ENCODE results near the gene SP140.

Gene SP140

DNA sequence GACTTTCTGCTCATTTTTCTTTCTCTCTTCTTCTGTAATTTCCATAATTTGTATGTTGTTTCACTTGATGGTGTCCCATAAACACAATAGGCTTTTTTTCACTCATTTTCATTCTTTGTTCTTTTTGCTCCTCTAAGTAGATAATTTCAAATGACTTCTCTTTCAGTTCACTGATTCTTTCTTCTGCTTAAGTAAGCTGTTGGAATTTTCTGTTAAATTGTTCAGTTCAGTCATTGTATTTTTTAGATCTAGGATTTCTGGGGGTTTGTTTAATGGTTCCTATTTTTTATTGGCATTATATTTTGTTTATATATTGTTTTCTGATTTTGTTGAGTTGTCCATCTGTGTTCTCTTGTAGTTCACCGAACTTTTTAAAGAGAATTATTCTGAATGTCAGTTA is 120.9 kb downstream of the SP140 start:
- TF ChIP-seq, protein P1, sequence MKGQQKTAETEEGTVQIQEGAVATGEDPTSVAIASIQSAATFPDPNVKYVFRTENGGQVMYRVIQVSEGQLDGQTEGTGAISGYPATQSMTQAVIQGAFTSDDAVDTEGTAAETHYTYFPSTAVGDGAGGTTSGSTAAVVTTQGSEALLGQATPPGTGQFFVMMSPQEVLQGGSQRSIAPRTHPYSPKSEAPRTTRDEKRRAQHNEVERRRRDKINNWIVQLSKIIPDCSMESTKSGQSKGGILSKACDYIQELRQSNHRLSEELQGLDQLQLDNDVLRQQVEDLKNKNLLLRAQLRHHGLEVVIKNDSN (IDR thresholded peaks at IDR 0.05): no peak
- TF ChIP-seq, protein P2, sequence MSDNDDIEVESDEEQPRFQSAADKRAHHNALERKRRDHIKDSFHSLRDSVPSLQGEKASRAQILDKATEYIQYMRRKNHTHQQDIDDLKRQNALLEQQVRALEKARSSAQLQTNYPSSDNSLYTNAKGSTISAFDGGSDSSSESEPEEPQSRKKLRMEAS (IDR thresholded peaks at IDR 0.05): no peak
- no peak for TF ChIP-seq TEAD4 (IDR thresholded peaks at IDR 0.05)
- TF ChIP-seq NFIC (IDR thresholded peaks at IDR 0.05): no peak
- TF ChIP-seq TAF1 (IDR thresholded peaks at IDR 0.05; ENCODE audit: low read depth): no peak
- TF ChIP-seq TCF12 (IDR thresholded peaks at IDR 0.05; ENCODE audit: low read depth): no peak
- TF ChIP-seq, protein P3, sequence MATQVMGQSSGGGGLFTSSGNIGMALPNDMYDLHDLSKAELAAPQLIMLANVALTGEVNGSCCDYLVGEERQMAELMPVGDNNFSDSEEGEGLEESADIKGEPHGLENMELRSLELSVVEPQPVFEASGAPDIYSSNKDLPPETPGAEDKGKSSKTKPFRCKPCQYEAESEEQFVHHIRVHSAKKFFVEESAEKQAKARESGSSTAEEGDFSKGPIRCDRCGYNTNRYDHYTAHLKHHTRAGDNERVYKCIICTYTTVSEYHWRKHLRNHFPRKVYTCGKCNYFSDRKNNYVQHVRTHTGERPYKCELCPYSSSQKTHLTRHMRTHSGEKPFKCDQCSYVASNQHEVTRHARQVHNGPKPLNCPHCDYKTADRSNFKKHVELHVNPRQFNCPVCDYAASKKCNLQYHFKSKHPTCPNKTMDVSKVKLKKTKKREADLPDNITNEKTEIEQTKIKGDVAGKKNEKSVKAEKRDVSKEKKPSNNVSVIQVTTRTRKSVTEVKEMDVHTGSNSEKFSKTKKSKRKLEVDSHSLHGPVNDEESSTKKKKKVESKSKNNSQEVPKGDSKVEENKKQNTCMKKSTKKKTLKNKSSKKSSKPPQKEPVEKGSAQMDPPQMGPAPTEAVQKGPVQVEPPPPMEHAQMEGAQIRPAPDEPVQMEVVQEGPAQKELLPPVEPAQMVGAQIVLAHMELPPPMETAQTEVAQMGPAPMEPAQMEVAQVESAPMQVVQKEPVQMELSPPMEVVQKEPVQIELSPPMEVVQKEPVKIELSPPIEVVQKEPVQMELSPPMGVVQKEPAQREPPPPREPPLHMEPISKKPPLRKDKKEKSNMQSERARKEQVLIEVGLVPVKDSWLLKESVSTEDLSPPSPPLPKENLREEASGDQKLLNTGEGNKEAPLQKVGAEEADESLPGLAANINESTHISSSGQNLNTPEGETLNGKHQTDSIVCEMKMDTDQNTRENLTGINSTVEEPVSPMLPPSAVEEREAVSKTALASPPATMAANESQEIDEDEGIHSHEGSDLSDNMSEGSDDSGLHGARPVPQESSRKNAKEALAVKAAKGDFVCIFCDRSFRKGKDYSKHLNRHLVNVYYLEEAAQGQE (IDR thresholded peaks at IDR 0.05; ENCODE audit: low read depth): no peak
- no peak for TF ChIP-seq YY1 (IDR thresholded peaks at IDR 0.05; ENCODE audit: low read depth)
- no peak for TF ChIP-seq EP300 (IDR thresholded peaks at IDR 0.05; ENCODE audit: borderline replicate concordance)
- no peak for TF ChIP-seq ZBTB7A (IDR thresholded peaks at IDR 0.05; ENCODE audit: low read depth)

DNA sequence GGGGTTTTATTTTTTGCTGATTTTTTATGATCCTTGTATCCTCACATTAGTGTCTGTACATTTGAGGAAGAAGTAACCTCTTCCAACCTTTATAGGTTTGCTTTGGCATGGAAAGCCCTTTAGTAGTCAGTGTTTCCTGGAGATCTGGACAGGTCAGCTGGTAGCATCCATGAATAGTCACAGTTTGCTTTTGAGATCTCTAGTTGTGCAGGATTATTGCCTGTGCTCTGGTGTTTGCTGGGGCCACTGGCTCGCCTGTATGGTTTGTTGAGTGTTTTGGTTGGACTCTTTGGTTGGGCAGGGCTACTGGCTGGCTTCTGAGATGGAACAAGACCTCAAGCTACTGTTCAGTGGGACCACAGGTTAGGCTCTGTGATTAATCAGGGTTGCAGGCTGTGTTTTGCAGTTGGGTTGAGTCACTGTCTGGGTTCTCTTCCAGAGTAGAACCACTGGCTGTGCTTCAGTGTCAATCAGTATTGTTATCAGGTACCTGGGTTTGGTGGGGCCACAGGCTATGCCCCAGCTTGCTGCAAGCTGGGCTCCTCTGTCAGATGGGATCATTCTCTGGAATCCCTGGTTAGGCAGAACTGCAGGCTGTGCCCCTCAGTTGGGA is 121.5 kb downstream of the SP140 start:
- TF ChIP-seq, protein P1 (IDR thresholded peaks at IDR 0.05): no peak
- TF ChIP-seq, protein P2 (IDR thresholded peaks at IDR 0.05): no peak
- TF ChIP-seq EP300 (IDR thresholded peaks at IDR 0.05; ENCODE audit: borderline replicate concordance): no peak
- TF ChIP-seq ZBTB7A (IDR thresholded peaks at IDR 0.05; ENCODE audit: low read depth): no peak
- no peak for TF ChIP-seq NFIC (IDR thresholded peaks at IDR 0.05)
- TF ChIP-seq, protein P3 (IDR thresholded peaks at IDR 0.05; ENCODE audit: low read depth): no peak
- TF ChIP-seq CEBPB (IDR thresholded peaks at IDR 0.05): no peak

DNA sequence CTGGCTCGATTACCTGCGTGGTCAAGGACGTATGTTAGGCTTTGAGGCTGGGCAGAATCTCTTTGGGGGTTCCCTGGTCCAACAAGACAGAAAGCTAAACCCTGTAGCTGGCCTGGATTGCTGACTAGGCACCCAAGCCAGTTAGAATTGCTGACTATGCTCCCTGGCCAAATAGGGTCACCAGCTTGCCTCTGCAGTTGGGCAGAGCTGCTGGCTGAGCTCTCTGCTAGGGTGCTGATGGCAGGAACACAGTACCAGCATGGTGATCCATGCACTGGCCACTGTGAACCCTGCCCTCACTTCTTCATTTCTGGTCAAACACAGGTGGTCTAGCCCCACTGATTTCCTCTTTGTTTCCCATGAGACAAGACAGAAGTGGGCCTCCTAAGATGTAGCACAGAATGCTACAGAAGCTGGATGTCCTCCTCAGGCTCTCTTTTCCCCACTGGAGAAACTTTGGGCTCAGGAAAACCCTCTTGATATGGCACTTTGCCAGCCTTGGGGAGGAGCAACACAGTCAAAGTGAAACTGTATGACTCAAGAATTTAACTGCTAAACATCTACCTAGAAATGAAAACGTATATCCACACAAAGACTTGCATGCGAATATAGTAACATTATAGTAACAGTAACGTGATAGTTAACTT is 122.2 kb downstream of the SP140 start:
- TF ChIP-seq YY1 (IDR thresholded peaks at IDR 0.05; ENCODE audit: low read depth): no peak
- TF ChIP-seq EGR1 (IDR thresholded peaks at IDR 0.05): no peak
- TF ChIP-seq NFIC (IDR thresholded peaks at IDR 0.05): no peak
- TF ChIP-seq RAD21 (IDR thresholded peaks at IDR 0.05; ENCODE audit: low read depth): no peak
- no peak for TF ChIP-seq TCF12 (IDR thresholded peaks at IDR 0.05; ENCODE audit: low read depth)
- TF ChIP-seq CREB1 (IDR thresholded peaks at IDR 0.05; ENCODE audit: low read depth): no peak
- no peak for TF ChIP-seq CEBPB (IDR thresholded peaks at IDR 0.05)
- TF ChIP-seq TAF1 (IDR thresholded peaks at IDR 0.05; ENCODE audit: low read depth): no peak
- TF ChIP-seq, protein P2 (IDR thresholded peaks at IDR 0.05): no peak
- no peak for TF ChIP-seq ZBTB7A (IDR thresholded peaks at IDR 0.05; ENCODE audit: low read depth)
- TF ChIP-seq, protein P3 (IDR thresholded peaks at IDR 0.05; ENCODE audit: low read depth): no peak
- TF ChIP-seq TEAD4 (IDR thresholded peaks at IDR 0.05): no peak
- TF ChIP-seq EP300 (IDR thresholded peaks at IDR 0.05; ENCODE audit: borderline replicate concordance): no peak
- TF ChIP-seq, protein P1 (IDR thresholded peaks at IDR 0.05): no peak
- TF ChIP-seq FOXM1 (IDR thresholded peaks at IDR 0.05; ENCODE audit: borderline replicate concordance, low read depth): no peak

DNA sequence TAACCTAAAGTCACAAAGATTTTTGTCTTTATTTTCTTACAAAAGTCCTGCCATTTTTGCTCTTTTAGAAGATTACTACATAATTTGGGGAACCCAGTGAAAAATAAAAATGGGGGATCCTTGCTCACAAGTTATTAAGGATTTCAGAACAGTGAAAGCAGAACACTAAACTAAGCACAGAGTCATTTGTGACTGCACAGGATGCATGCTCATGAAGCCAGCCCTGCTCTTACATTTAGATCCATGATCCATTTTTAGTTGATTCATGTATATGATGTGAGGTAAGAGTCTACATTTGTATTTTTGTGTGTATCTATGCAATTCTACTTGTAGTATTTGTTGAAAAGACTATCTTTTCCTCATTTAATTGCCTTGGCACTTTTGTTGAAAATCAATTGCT is 123.3 kb downstream of the SP140 start:
- TF ChIP-seq RAD21 (IDR thresholded peaks at IDR 0.05; ENCODE audit: low read depth): no peak
- no peak for TF ChIP-seq YY1 (IDR thresholded peaks at IDR 0.05; ENCODE audit: low read depth)
- TF ChIP-seq ZBTB7A (IDR thresholded peaks at IDR 0.05; ENCODE audit: low read depth): no peak
- no peak for TF ChIP-seq EGR1 (IDR thresholded peaks at IDR 0.05)
- no peak for TF ChIP-seq EP300 (IDR thresholded peaks at IDR 0.05; ENCODE audit: borderline replicate concordance)
- TF ChIP-seq CEBPB (IDR thresholded peaks at IDR 0.05): no peak
- TF ChIP-seq, protein P3 (IDR thresholded peaks at IDR 0.05; ENCODE audit: low read depth): no peak
